ENCODE data around the gene TBCCD1.

DNA sequence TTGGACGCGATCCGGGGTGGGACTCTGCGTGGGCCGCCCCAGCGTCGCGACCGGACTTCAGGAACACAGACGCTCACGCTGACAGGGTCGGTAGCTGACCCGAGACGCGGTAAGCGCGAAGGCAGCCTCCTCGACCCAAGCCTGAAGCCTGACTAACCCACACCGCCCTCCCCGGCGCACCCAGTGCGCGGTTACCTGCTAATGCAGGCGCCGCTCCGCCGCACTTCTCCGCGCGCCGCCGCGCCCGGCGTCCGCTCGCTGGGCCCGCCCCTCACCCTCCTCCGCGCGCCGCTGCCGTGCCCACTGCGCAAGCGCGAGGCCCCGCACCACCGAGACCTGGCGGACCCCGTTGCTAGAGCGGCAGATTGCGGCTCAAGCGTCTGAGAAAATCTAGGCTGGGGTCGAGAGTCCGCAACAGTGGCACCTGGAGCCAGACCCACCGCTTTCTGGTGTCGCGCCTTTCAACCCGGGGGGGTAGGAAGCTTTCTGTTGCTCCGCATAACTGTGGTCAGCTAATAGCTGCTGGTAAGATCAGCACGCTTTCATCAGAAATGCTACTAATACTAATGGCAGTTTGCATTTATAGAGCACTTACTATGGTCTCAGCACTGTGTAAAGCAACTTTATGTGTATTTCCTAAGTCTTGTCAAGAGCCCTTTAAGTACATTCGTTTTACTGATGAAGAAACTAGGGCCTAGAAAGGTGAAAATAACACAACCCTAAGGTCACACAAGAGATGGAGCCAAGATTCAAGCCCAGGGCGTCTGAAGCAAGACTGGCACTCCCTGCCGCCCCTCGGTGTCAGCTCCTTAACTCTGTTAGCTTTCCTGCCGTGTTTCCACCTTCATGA, at the start of gene TBCCD1:
- TF ChIP-seq, protein P1, sequence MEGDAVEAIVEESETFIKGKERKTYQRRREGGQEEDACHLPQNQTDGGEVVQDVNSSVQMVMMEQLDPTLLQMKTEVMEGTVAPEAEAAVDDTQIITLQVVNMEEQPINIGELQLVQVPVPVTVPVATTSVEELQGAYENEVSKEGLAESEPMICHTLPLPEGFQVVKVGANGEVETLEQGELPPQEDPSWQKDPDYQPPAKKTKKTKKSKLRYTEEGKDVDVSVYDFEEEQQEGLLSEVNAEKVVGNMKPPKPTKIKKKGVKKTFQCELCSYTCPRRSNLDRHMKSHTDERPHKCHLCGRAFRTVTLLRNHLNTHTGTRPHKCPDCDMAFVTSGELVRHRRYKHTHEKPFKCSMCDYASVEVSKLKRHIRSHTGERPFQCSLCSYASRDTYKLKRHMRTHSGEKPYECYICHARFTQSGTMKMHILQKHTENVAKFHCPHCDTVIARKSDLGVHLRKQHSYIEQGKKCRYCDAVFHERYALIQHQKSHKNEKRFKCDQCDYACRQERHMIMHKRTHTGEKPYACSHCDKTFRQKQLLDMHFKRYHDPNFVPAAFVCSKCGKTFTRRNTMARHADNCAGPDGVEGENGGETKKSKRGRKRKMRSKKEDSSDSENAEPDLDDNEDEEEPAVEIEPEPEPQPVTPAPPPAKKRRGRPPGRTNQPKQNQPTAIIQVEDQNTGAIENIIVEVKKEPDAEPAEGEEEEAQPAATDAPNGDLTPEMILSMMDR (IDR thresholded peaks at IDR 0.05): no peak
- peak in 1 of 2 donors; percentile 63 for TF ChIP-seq POLR2A (IDR thresholded peaks at IDR 0.05)

All from lower leg skin (tissue), 3 donors.